ENCODE data around the gene TLR4.

DNA sequence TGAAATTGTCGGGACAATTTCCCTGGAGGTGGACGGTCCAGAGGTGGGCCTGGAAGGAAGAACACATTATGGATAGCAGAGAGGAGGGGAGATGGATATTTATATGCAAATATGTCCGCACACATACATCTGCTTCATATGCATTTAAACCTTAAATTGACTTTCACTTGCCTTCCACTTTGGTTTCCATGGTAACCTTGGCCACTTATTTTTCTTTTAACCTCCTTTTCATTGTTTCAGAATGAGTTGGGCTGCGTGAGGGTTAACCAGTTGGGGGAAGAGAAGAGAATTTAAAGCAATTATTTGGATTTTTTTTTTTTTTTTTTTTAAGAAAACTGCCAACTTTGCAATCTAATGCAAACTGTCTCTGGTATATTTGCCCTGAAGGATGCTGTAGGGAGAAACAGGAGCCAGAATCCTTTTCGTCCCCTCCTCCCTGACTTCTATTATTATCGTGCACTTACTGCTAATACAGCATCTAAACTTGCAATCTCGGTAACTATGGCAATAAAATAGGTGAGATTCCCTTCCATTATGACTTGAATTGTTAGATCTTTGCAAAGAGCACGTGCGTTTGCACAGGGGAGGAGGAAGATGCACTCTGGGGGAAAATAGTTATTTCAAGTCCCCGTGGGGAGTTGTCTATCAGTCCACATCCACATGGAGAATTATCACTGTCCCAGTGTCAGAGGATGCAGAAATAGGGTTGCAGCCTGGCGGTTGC lies 35.6 kb downstream of the TLR4 start:
- TF ChIP-seq MXI1 (IDR thresholded peaks at IDR 0.05; ENCODE audit: low read depth, low read length): no peak
- no peak for TF ChIP-seq JUND (IDR thresholded peaks at IDR 0.05; ENCODE audit: low read depth, low read length)
- no peak for TF ChIP-seq GABPA (IDR thresholded peaks at IDR 0.05; ENCODE audit: low read depth)
- no peak for TF ChIP-seq CREM (IDR thresholded peaks at IDR 0.05; ENCODE audit: low read depth)
- TF ChIP-seq BHLHE40 (IDR thresholded peaks at IDR 0.05; ENCODE audit: borderline replicate concordance in 1 of 2, low read depth in 2 of 2, low read length in 1 of 2): peak; percentile 20 to 47; a peak in 3 of 4 replicates
- TF ChIP-seq, protein P1, sequence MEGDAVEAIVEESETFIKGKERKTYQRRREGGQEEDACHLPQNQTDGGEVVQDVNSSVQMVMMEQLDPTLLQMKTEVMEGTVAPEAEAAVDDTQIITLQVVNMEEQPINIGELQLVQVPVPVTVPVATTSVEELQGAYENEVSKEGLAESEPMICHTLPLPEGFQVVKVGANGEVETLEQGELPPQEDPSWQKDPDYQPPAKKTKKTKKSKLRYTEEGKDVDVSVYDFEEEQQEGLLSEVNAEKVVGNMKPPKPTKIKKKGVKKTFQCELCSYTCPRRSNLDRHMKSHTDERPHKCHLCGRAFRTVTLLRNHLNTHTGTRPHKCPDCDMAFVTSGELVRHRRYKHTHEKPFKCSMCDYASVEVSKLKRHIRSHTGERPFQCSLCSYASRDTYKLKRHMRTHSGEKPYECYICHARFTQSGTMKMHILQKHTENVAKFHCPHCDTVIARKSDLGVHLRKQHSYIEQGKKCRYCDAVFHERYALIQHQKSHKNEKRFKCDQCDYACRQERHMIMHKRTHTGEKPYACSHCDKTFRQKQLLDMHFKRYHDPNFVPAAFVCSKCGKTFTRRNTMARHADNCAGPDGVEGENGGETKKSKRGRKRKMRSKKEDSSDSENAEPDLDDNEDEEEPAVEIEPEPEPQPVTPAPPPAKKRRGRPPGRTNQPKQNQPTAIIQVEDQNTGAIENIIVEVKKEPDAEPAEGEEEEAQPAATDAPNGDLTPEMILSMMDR (IDR thresholded peaks at IDR 0.05 in 2 of 3, conservative IDR thresholded peaks at IDR 0.05 in 1 of 3; ENCODE audit: control insufficient read depth in 2 of 3, extremely low read depth in 1 of 3, insufficient read depth in 1 of 3, low read depth in 3 of 3, low read length in 3 of 3): no peak
- TF ChIP-seq, protein P2, sequence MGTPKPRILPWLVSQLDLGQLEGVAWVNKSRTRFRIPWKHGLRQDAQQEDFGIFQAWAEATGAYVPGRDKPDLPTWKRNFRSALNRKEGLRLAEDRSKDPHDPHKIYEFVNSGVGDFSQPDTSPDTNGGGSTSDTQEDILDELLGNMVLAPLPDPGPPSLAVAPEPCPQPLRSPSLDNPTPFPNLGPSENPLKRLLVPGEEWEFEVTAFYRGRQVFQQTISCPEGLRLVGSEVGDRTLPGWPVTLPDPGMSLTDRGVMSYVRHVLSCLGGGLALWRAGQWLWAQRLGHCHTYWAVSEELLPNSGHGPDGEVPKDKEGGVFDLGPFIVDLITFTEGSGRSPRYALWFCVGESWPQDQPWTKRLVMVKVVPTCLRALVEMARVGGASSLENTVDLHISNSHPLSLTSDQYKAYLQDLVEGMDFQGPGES (IDR thresholded peaks at IDR 0.05): no peak
- TF ChIP-seq RAD21 (IDR thresholded peaks at IDR 0.05; ENCODE audit: insufficient read depth, low read depth, low read length): no peak
- TF ChIP-seq POLR2A (IDR thresholded peaks at IDR 0.05; ENCODE audit: low read depth, low read length): no peak
- TF ChIP-seq, protein P3, sequence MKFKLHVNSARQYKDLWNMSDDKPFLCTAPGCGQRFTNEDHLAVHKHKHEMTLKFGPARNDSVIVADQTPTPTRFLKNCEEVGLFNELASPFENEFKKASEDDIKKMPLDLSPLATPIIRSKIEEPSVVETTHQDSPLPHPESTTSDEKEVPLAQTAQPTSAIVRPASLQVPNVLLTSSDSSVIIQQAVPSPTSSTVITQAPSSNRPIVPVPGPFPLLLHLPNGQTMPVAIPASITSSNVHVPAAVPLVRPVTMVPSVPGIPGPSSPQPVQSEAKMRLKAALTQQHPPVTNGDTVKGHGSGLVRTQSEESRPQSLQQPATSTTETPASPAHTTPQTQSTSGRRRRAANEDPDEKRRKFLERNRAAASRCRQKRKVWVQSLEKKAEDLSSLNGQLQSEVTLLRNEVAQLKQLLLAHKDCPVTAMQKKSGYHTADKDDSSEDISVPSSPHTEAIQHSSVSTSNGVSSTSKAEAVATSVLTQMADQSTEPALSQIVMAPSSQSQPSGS (IDR thresholded peaks at IDR 0.05; ENCODE audit: low read length): no peak

Data from GM12878 (cell line).